Prostate gland (tissue), 2 donors: Measurements from ENCODE around the gene PTTG1. TPM values are rescaled to one million over a fixed set of nuclear protein-coding genes. Genes with fewer than 3 reads are reported as not detected.

Experiments
- DNase-seq: peaks from one replicate; pipeline ENCODE4 v3.0.0-alpha.2; 2019; ENCODE audit warnings: low spot score
- H3K27ac ChIP-seq, 2 donors: fragments of 200-600 bp; sonication (generic); 2 replicates each; pipeline ENCODE4 v1.5.1; 2017 to 2019
- H3K27me3 ChIP-seq: fragments of 200-600 bp; sonication (generic); replicated peaks from 2 replicates; pipeline ENCODE4 v1.5.1; 2019; ENCODE audit not compliant: insufficient read depth
- H3K36me3 ChIP-seq, 2 donors: fragments of 200-600 bp; sonication (generic); 1 replicate in 1 of 2; 2 replicates in 1 of 2; pipeline versions ENCODE4 v1.5.1 to v1.8.1; 2017 to 2019
- H3K4me1 ChIP-seq: fragments of 200-600 bp; sonication (generic); replicated peaks from 2 replicates; pipeline ENCODE4 v1.5.1; 2019
- H3K4me3 ChIP-seq, 2 donors: fragments of 200-600 bp; sonication (generic); 2 replicates each; pipeline ENCODE4 v1.5.1; 2017 to 2019
- H3K9me3 ChIP-seq: fragments of 200-600 bp; sonication (generic); 2 replicates; pipeline ENCODE4 v1.5.1; 2017
- CTCF ChIP-seq, 4 experiments: fragments of 200-600 bp in 2 of 4; fragments of 450-650 bp in 2 of 4; sonication (generic) in 2 of 4; IDR thresholded peaks; 1 replicate in 3 of 4; 2 replicates in 1 of 4; pipeline ENCODE4 v1.5.1; 2016 to 2019; ENCODE audit warnings: antibody characterized with exemption in 4 of 4, mild to moderate bottlenecking in 2 of 4, moderate library complexity in 2 of 4
- POLR2A ChIP-seq: fragments of 450-650 bp; IDR thresholded peaks from one replicate; pipeline ENCODE4 v1.6.1; 2016; ENCODE audit warnings: antibody characterized with exemption, mild to moderate bottlenecking
- POLR2AphosphoS5 ChIP-seq: sonication (generic); formaldehyde crosslinking; IDR thresholded peaks from one replicate; pipeline ENCODE4 v1.6.1; 2017; ENCODE audit warnings: antibody characterized with exemption
- WGBS: methylation state at CpG from one replicate; pipeline ENCODE4 v1.1.5; 2018; 5-methylcytosine and 5-hydroxymethylcytosine counted together
- intact Hi-C: fragments of 100-400 bp; cut with DNase I; formaldehyde crosslinking; loops from one replicate; pipeline ENCODE4 v1.14.2; 2022
- total RNA-seq, 2 donors: library from RNA; depleted of rRNA; stranded (reverse); fragments of >200 nt; gene quantifications; one replicate each; pipeline ENCODE4 v1.1.0, GENCODE V29; 2016

Gene PTTG1
- total RNA-seq, 2 donors from 2014 or later: 4.3 to 44.9 TPM

DNA sequence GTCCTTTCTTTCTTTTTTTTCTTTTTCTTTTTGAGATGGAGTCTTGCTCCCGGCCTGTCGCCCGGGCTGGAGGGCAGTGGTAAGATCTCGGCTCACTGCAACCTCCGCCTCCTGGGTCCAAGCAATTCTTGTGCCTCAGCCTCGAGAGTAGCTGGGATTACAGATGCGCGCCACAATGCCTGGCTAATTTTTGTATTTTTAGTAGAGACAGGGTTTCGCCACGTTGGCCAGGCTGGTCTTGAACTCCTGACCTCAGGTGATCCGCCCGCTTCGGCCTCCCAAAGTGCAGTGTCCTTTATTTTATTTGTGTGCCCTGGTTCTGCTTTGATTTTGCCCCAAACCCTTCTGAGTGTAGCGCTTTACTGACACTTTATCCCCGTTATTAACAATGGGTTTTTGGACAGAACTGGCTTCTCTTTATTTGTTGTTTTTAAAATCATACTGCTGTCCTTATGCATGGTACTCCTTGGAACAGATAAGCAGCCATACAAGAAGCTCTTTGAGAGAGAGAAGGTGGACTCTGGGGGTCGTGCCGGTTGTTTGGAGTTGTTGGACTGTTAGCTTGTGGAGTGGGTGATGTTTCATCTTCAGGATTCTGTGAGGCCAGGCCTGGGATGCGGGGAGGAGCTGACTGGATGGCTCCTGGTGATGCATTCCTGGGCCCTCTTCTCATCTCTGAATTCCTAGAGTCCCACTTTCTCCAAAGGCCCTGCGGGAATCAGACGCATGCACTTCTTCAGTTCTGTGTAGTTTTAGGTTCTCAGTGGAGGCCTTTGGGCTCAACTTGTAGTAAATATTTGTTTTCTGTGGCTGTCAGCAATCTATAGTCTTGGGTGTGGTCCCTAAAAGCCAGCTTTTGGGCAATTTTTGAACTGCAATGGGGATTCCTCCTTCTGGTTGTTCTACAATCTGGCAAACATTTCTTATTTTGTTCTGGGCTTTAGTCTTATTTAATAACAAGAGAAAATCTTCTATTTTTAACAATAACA is 47.8 kb downstream of the PTTG1 start:
- no peaks in the 10 kb centered on the region for H3K4me1 ChIP-seq
- no peak overlapping the region for H3K27ac ChIP-seq
- no peaks in the 10 kb centered on the region for H3K9me3 ChIP-seq
- H3K4me3 ChIP-seq: no peak overlapping the region
- intact Hi-C loops: no loop called here
- no peak for DNase-seq
- no peaks in the 10 kb centered on the region for H3K36me3 ChIP-seq
- H3K27me3 ChIP-seq: no peaks in the 10 kb centered on the region
- TF ChIP-seq POLR2A (no peak), CTCF (IDR thresholded peaks at IDR 0.05) (no peak), POLR2AphosphoS5 (no peak)
- WGBS: 94% methylated on average over 20 of the region's 20 CpGs

DNA sequence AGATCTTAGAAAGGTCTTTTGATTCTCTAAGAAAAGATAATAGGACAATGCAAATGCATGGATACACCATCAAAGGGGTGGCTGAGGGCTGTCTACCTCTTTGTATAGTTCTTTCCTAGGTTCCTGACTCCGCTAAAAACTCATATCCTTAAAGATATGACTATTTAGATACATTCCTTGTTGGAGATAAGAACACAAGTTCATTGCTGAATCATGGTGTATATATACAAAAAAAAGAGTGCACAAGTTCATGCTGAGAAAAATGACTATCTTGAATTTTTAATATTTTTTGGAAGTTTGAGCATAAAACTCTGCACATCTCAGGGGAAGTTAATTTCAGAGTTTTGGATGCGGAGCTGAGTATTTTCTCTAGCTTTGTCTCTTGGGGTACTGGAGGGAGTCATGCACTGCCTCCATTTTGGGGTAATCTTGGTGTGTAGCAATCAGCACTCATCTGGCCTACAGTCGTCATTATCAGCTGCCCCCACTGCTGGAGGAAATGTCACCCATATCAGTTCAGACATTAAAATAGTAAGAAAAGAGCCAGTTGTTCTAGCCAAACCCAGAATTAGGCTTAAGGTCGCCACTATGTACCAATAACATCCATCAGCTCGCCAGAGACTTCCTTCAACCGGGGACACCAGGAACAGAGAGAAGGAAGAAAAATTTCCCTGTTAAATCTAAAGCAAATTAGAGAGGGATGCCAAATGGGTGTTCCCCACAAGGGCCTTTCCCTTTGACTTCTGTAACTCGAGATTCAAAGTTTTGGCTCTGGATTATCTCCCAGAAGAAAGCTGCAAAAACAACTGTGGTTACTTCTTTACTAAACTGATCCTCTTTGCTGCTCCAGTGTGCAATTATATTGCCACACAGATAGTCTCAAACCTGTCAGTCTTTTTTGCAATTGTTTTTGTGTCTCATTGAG is 49.0 kb downstream of the PTTG1 start:
- 16% methylated on average over 7 of the region's 7 CpGs for WGBS
- intact Hi-C loops: no loop called here
- TF ChIP-seq POLR2AphosphoS5 (peak; percentile 16), CTCF (IDR thresholded peaks at IDR 0.05) (no peak)
- Histone ChIP-seq H3K4me3 (no peak overlapping the region), H3K27ac (no peak overlapping the region), H3K36me3 (no peaks in the 10 kb centered on the region), H3K4me1 (no peaks in the 10 kb centered on the region), H3K9me3 (no peaks in the 10 kb centered on the region), H3K27me3 (no peaks in the 10 kb centered on the region)
- peak; percentile 13 for DNase-seq

GRCh38 chr5:160471761-160472160 is 50.1 kb downstream of the PTTG1 start:
- WGBS: 65% methylated on average over 2 of the region's 2 CpGs
- no peak overlapping the region for H3K27ac ChIP-seq
- no peak overlapping the region for H3K4me3 ChIP-seq
- H3K36me3 ChIP-seq: no peaks in the 10 kb centered on the region
- no peaks in the 10 kb centered on the region for H3K9me3 ChIP-seq
- intact Hi-C loops: no loop called here
- TF ChIP-seq POLR2AphosphoS5: no peak
- TF ChIP-seq POLR2A: no peak
- TF ChIP-seq CTCF (IDR thresholded peaks at IDR 0.05): no peak
- no peaks in the 10 kb centered on the region for H3K27me3 ChIP-seq
- no peak for DNase-seq
- H3K4me1 ChIP-seq: no peaks in the 10 kb centered on the region

DNA sequence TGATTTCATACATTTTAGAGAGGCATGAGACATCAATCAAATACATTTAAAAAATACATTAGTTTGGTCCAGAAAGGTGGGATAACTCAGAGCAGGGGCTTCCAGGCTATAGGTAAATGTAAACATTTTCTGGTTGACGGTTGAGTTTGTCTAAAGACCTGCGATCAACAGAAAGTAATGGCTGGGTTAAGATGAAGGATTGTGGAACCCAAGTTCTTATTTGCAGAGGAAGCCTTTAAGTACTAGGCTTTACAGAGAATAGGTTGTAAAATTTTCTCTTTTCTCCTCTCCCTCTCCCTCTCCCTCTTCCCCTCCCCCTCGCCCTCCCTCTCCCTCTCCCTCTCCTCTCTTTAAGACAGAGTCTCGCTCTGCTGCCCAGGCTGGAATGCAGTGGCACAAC is 50.8 kb downstream of the PTTG1 start:
- TF ChIP-seq POLR2A (no peak), CTCF (IDR thresholded peaks at IDR 0.05) (no peak), POLR2AphosphoS5 (no peak)
- no peak overlapping the region for H3K27ac ChIP-seq
- no peaks in the 10 kb centered on the region for H3K27me3 ChIP-seq
- H3K4me3 ChIP-seq: no peak overlapping the region
- H3K4me1 ChIP-seq: no peaks in the 10 kb centered on the region
- intact Hi-C loops: no loop called here
- no peaks in the 10 kb centered on the region for H3K36me3 ChIP-seq
- no peak for DNase-seq
- H3K9me3 ChIP-seq: no peaks in the 10 kb centered on the region
- WGBS: 94% methylated on average over 4 of the region's 4 CpGs
